Endothelial cell of umbilical vein (primary cell): ENCODE results near the gene ZNRF3. TPM values are rescaled to one million over a fixed set of nuclear protein-coding genes. Genes with fewer than 3 reads are reported as not detected.

Source experiments
- BruUV-seq: library from RNA; stranded (reverse); fragments of 400-500 nt; replicated peaks from 2 replicates; lab custom pipeline; 2021; lab: Mats Ljungman, UMichigan
- CTCF ChIA-PET: fragments of 300-600, 350-600 bp; sonication (Branson Sonifier 250); formaldehyde crosslinking; loops from one replicate; lab custom pipeline; 2021; ENCODE audit warnings: antibody characterized with exemption, inconsistent platforms; lab: Charles Lee
- POLR2A ChIA-PET: fragments of 300-600, 350-600 bp; sonication (Branson Sonifier 250); formaldehyde crosslinking; loops from one replicate; lab custom pipeline; 2021; ENCODE audit warnings: antibody characterized with exemption, inconsistent platforms; lab: Charles Lee
- DNase-seq: peaks from one replicate; pipeline ENCODE4 v3.0.0-alpha.2; 2011; ENCODE audit warnings: low read depth, low spot score
- FAIRE-seq: peaks from 2 replicates; lab custom pipeline; 2011; peaks lifted over from hg19 to GRCh38; lab: Jason Lieb, UNC
- H2AFZ ChIP-seq: 2 replicates; pipeline ENCODE4 v1.6.0; 2012; ENCODE audit warnings: low read depth, low read length, control low read depth, inconsistent platforms
- H3K27ac ChIP-seq: 2 replicates; pipeline ENCODE4 v1.5.1; 2011; ENCODE audit warnings: low read depth, mild to moderate bottlenecking, control low read depth, low read length, moderate library complexity; ENCODE audit not compliant: insufficient read depth
- H3K27me3 ChIP-seq, 2 experiments: 2 replicates each; pipeline versions ENCODE4 v1.6.0 to v1.6.1; 2011; ENCODE audit warnings: low read length in 2 of 2, mixed read lengths in 1 of 2; ENCODE audit not compliant: control insufficient read depth in 2 of 2, insufficient read depth in 2 of 2
- H3K36me3 ChIP-seq, 2 experiments: 2 replicates in 1 of 2; 3 replicates in 1 of 2; pipeline ENCODE4 v1.5.1; 2011; ENCODE audit warnings: low read length in 2 of 2, mild to moderate bottlenecking in 1 of 2, moderate library complexity in 1 of 2; ENCODE audit not compliant: control insufficient read depth in 2 of 2, insufficient read depth in 2 of 2; ENCODE audit errors: extremely low read depth in 1 of 2
- H3K4me1 ChIP-seq: 3 replicates; pipeline ENCODE4 v1.5.1; 2011; ENCODE audit warnings: mild to moderate bottlenecking, low read length; ENCODE audit not compliant: control insufficient read depth, insufficient read depth; ENCODE audit errors: extremely low read depth
- H3K4me2 ChIP-seq: 2 replicates; pipeline ENCODE4 v1.6.1; 2011; ENCODE audit warnings: low read length, control low read depth, mixed read lengths; ENCODE audit not compliant: insufficient read depth
- H3K4me3 ChIP-seq, 3 experiments: fragments of 200-600 bp in 1 of 3; sonication (generic), shearing (Covaris generic) in 1 of 3; replicated peaks in 1 of 3; 2 replicates each; pipeline ENCODE4 v1.5.1; 2011 to 2016; ENCODE audit warnings: control low read depth in 3 of 3, low read length in 3 of 3, mild to moderate bottlenecking in 2 of 3, inconsistent platforms in 1 of 3, low read depth in 1 of 3, moderate library complexity in 1 of 3; ENCODE audit not compliant: insufficient read depth in 1 of 3
- H3K79me2 ChIP-seq: 2 replicates; pipeline ENCODE4 v1.6.0; 2012; ENCODE audit warnings: low read length, inconsistent platforms; ENCODE audit not compliant: control insufficient read depth, insufficient read depth
- H3K9ac ChIP-seq: replicated peaks from 2 replicates; pipeline ENCODE3; 2011; ENCODE audit warnings: low read length, control low read depth; ENCODE audit not compliant: insufficient read depth; ENCODE audit errors: extremely low read depth
- H3K9me1 ChIP-seq: replicated peaks from 3 replicates; pipeline ENCODE4 v1.6.0; 2011; ENCODE audit warnings: mild to moderate bottlenecking, low read length; ENCODE audit not compliant: control insufficient read depth, insufficient read depth; ENCODE audit errors: extremely low read depth
- H3K9me3 ChIP-seq: replicated peaks from 2 replicates; pipeline ENCODE4 v1.5.1; 2012; ENCODE audit warnings: low read length, inconsistent platforms; ENCODE audit not compliant: control insufficient read depth, insufficient read depth
- H4K20me1 ChIP-seq: replicated peaks from 2 replicates; pipeline ENCODE3; 2011; ENCODE audit warnings: mild to moderate bottlenecking, low read length; ENCODE audit not compliant: control insufficient read depth, insufficient read depth; ENCODE audit errors: extremely low read depth
- EZH2 ChIP-seq: IDR thresholded peaks from 2 replicates; pipeline ENCODE4 v1.6.1; 2012; ENCODE audit warnings: borderline replicate concordance, low read depth, mild to moderate bottlenecking, moderate library complexity, low read length, inconsistent platforms; ENCODE audit not compliant: severe bottlenecking
- FOS ChIP-seq: IDR thresholded peaks from 2 replicates; pipeline ENCODE4 v1.6.1; 2011; ENCODE audit warnings: mild to moderate bottlenecking, low read length, moderate library complexity, borderline replicate concordance; ENCODE audit not compliant: insufficient read depth
- GATA2 ChIP-seq: IDR thresholded peaks from 2 replicates; pipeline ENCODE4 v1.7.0; 2011; ENCODE audit warnings: low read depth, mild to moderate bottlenecking, moderate library complexity, mixed read lengths, low read length; ENCODE audit not compliant: insufficient read length, insufficient read depth
- JUN ChIP-seq: IDR thresholded peaks from 2 replicates; pipeline ENCODE4 v1.6.1; 2011; ENCODE audit warnings: borderline replicate concordance, low read depth; ENCODE audit not compliant: insufficient read length, insufficient read depth
- MYC ChIP-seq: IDR thresholded peaks from one replicate; pipeline ENCODE4 v1.6.1; 2011; ENCODE audit warnings: mild to moderate bottlenecking, low read depth, low read length
- POLR2A ChIP-seq: IDR thresholded peaks from 2 replicates; pipeline ENCODE4 v1.6.1; 2012; ENCODE audit warnings: low read depth, mild to moderate bottlenecking, control low read depth, low read length
- POLR2AphosphoS5 ChIP-seq: IDR thresholded peaks from 2 replicates; pipeline ENCODE4 v1.6.1; 2012; ENCODE audit warnings: low read depth, mild to moderate bottlenecking, control low read depth, low read length, moderate library complexity; ENCODE audit not compliant: insufficient read depth
- dilution Hi-C: fragments of 300-500 bp; cut with MboI; formaldehyde crosslinking; loops from one replicate; pipeline ENCODE4 v1.15.0; 2019; ENCODE audit warnings: low sequenced_read_pairs; ENCODE audit not compliant: extremely low pct_ligation_motif_present
- intact Hi-C: fragments of 100-400 bp; cut with micrococcal nuclease; formaldehyde crosslinking; loops from one replicate; pipeline ENCODE4 v1.10.0; 2022
- polyA plus RNA-seq, 4 experiments: library from polyadenylated mRNA; depleted of rRNA in 3 of 4; stranded (reverse) in 3 of 4; unstranded in 1 of 4; fragments of >200 nt; gene quantifications; 2 replicates each; pipeline versions ENCODE4 v1.2.1 to v1.2.3, GENCODE V29; 2011 to 2012; ENCODE audit warnings: missing spikeins in 1 of 4
- total RNA-seq: library from RNA; stranded (reverse); gene quantifications from 2 replicates; pipeline ENCODE4 v1.2.3, GENCODE V29; 2021
- TF ChIP-seq, protein P1 (sequence below): IDR thresholded peaks from 2 replicates; pipeline ENCODE4 v1.6.1; 2011; ENCODE audit not compliant: insufficient read depth, insufficient read length
- TF ChIP-seq, protein P2 (sequence below), 2 donors: IDR thresholded peaks; 1 replicate in 1 of 2; 2 replicates in 1 of 2; pipeline ENCODE4 v1.5.1; 2011; ENCODE audit warnings: low read length in 2 of 2, mild to moderate bottlenecking in 2 of 2, moderate library complexity in 2 of 2, control low read depth in 1 of 2, inconsistent platforms in 1 of 2, low read depth in 1 of 2; ENCODE audit not compliant: insufficient read depth in 1 of 2; ENCODE audit errors: extremely low read depth in 1 of 2

ZNRF3 gene
- total and polyA plus RNA-seq, 2 donors (not counting 3 experiments of a cell fraction or from before 2014, with no cell fraction given), result 2.7 to 5.2 TPM

DNA sequence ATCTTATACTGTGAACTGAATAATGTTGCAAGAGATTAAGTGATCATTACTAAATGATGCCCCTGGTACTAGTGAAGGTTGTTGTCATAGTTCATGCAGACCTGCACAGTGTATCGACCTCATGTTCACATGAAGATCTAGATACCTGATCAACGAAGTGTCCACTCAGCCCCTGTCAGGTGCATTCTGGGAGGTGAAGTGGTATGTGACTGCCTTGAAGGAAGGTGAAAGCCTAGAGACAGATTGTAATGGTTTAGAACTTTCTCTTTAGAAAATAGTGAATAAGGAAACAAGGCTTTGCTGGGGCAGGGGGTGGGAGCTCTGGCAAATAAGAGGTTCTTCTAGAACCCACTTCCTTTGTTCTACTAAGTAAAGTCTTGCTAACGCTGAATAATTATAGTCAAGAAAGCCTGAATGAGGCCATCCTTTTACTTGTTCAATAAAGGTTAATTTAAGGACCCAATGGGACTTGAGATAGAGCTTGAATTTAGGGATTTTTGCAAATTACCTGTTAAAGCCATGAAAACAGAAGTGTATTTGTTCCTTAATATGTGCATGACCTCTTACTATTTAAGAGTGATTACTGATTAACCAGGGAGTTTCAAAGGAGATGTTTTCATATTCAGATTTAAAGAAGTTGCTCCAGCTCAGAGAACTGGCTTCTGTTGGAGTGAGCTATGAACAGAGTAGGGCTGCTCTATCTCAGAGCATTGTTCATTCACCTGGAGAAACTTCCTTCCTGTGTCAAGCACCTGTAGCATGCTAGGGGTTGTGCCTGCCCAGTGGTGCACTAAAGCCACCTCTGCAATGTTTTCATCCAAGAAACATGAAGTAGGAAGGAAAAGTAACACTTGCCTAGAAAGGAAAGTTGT, 132.9 kb downstream of the ZNRF3 start:
- Histone ChIP-seq H3K4me1 (no peaks in the 10 kb centered on the region), H2AFZ (no peak overlapping the region), H3K4me3 (no peak overlapping the region), H3K36me3 (no peaks in the 10 kb centered on the region), H3K27ac (no peak overlapping the region), H3K9me3 (no peaks in the 10 kb centered on the region), H4K20me1 (no peaks in the 10 kb centered on the region), H3K9me1 (no peaks in the 10 kb centered on the region), H3K79me2 (no peaks in the 10 kb centered on the region), H3K27me3 (no peaks in the 10 kb centered on the region), H3K9ac (no peak overlapping the region), H3K4me2 (no peak overlapping the region)
- CTCF ChIA-PET, result interaction anchor here (1.2 kb wide), 1 partner anchor 24 kb away, joined by 3 read pairs; no protein-coding TSS in a partner anchor
- intact Hi-C loops (no loop called here), dilution Hi-C loops (loop anchor here (25.0 kb wide), 1 partner anchor 104 kb away; no protein-coding TSS in a partner anchor)
- DNase-seq, result no peak
- TF ChIP-seq MYC (no peak), EZH2 (no peak), GATA2 (no peak), JUN (no peak), FOS (no peak), POLR2A (no peak), POLR2AphosphoS5 (no peak)
- TF ChIP-seq, protein P1, sequence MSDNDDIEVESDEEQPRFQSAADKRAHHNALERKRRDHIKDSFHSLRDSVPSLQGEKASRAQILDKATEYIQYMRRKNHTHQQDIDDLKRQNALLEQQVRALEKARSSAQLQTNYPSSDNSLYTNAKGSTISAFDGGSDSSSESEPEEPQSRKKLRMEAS, result no peak
- TF ChIP-seq, protein P2, sequence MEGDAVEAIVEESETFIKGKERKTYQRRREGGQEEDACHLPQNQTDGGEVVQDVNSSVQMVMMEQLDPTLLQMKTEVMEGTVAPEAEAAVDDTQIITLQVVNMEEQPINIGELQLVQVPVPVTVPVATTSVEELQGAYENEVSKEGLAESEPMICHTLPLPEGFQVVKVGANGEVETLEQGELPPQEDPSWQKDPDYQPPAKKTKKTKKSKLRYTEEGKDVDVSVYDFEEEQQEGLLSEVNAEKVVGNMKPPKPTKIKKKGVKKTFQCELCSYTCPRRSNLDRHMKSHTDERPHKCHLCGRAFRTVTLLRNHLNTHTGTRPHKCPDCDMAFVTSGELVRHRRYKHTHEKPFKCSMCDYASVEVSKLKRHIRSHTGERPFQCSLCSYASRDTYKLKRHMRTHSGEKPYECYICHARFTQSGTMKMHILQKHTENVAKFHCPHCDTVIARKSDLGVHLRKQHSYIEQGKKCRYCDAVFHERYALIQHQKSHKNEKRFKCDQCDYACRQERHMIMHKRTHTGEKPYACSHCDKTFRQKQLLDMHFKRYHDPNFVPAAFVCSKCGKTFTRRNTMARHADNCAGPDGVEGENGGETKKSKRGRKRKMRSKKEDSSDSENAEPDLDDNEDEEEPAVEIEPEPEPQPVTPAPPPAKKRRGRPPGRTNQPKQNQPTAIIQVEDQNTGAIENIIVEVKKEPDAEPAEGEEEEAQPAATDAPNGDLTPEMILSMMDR (IDR thresholded peaks at IDR 0.05; ENCODE audit: extremely low read depth in 1 of 2, insufficient read depth in 1 of 2, low read depth in 1 of 2, low read length in 2 of 2), result no peak
- no TSS peak for BruUV-seq
- POLR2A ChIA-PET, result no interaction called here
- FAIRE-seq, result no peak
